ENCODE measurements around the gene HPX.

DNA sequence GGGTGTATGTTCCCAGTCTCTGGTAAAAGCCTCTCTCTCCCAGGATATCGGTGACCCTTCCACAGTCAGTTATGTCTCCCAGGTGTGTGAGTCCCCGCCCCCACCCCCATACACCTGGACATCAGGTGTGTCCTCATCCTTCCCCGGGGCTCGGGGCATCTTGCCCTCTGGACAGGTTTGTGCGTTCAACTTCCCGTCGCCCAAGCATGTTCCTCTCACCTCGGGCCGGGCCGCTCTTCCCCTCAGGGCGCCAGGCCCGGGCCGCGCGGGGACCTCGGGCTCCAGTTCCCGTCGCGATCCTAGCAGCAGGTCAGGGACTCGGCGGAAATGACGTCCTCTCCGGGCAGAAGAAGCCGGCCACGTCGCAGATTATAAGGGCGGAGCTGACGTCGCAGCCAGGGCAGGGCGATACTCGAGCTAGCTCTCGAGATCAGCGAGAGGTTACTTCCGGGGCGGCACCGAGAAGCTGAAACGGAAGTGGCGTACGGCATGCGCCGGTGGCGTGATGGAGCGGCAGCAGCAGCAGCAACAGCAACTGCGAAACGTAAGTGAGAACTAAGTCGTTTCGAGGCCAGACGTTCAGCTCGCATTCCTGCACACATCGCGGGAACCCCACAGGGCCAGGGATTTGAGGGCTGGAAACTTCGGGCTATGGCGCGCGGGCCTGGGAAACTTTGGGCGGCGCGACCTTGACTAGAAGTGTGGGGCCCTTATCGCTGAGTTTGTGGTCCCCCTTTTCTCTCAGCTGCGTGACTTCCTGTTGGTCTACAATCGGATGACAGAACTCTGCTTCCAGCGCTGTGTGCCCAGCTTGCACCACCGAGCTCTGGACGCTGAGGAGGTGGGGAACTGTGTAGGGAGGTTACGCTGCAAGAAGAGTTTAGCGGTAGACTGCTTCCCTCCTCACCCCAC lies 40.5 kb upstream of the HPX start, which contains the start of the genes ARFIP2 and TIMM10B:
- TF ChIP-seq, protein P1, sequence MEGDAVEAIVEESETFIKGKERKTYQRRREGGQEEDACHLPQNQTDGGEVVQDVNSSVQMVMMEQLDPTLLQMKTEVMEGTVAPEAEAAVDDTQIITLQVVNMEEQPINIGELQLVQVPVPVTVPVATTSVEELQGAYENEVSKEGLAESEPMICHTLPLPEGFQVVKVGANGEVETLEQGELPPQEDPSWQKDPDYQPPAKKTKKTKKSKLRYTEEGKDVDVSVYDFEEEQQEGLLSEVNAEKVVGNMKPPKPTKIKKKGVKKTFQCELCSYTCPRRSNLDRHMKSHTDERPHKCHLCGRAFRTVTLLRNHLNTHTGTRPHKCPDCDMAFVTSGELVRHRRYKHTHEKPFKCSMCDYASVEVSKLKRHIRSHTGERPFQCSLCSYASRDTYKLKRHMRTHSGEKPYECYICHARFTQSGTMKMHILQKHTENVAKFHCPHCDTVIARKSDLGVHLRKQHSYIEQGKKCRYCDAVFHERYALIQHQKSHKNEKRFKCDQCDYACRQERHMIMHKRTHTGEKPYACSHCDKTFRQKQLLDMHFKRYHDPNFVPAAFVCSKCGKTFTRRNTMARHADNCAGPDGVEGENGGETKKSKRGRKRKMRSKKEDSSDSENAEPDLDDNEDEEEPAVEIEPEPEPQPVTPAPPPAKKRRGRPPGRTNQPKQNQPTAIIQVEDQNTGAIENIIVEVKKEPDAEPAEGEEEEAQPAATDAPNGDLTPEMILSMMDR (IDR thresholded peaks at IDR 0.05; ENCODE audit: low read depth, low read length, missing input control) = no peak
- TF ChIP-seq YY1 (IDR thresholded peaks at IDR 0.05) (peak; percentile 74), FOXA1 (IDR thresholded peaks at IDR 0.05) (no peak), RAD21 (IDR thresholded peaks at IDR 0.05) (no peak), JUND (IDR thresholded peaks at IDR 0.05) (peak in 1 of 2 donors; percentile 57), SP1 (IDR thresholded peaks at IDR 0.05) (peak; percentile 81), GABPA (IDR thresholded peaks at IDR 0.05 in 1 of 2, conservative IDR thresholded peaks at IDR 0.05 in 1 of 2) (peak; percentile 96 to 100), NR2F2 (IDR thresholded peaks at IDR 0.05) (peak; percentile 76), FOXA2 (IDR thresholded peaks at IDR 0.05) (no peak)
- TF ChIP-seq, protein P2, sequence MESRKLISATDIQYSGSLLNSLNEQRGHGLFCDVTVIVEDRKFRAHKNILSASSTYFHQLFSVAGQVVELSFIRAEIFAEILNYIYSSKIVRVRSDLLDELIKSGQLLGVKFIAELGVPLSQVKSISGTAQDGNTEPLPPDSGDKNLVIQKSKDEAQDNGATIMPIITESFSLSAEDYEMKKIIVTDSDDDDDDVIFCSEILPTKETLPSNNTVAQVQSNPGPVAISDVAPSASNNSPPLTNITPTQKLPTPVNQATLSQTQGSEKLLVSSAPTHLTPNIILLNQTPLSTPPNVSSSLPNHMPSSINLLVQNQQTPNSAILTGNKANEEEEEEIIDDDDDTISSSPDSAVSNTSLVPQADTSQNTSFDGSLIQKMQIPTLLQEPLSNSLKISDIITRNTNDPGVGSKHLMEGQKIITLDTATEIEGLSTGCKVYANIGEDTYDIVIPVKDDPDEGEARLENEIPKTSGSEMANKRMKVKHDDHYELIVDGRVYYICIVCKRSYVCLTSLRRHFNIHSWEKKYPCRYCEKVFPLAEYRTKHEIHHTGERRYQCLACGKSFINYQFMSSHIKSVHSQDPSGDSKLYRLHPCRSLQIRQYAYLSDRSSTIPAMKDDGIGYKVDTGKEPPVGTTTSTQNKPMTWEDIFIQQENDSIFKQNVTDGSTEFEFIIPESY (IDR thresholded peaks at IDR 0.05) = peak; percentile 95
- TF ChIP-seq, protein P3, sequence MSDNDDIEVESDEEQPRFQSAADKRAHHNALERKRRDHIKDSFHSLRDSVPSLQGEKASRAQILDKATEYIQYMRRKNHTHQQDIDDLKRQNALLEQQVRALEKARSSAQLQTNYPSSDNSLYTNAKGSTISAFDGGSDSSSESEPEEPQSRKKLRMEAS (IDR thresholded peaks at IDR 0.05) = peak; percentile 71
- TF ChIP-seq, protein P4, sequence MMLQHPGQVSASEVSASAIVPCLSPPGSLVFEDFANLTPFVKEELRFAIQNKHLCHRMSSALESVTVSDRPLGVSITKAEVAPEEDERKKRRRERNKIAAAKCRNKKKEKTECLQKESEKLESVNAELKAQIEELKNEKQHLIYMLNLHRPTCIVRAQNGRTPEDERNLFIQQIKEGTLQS (IDR thresholded peaks at IDR 0.05) = no peak
- TF ChIP-seq, protein P5, sequence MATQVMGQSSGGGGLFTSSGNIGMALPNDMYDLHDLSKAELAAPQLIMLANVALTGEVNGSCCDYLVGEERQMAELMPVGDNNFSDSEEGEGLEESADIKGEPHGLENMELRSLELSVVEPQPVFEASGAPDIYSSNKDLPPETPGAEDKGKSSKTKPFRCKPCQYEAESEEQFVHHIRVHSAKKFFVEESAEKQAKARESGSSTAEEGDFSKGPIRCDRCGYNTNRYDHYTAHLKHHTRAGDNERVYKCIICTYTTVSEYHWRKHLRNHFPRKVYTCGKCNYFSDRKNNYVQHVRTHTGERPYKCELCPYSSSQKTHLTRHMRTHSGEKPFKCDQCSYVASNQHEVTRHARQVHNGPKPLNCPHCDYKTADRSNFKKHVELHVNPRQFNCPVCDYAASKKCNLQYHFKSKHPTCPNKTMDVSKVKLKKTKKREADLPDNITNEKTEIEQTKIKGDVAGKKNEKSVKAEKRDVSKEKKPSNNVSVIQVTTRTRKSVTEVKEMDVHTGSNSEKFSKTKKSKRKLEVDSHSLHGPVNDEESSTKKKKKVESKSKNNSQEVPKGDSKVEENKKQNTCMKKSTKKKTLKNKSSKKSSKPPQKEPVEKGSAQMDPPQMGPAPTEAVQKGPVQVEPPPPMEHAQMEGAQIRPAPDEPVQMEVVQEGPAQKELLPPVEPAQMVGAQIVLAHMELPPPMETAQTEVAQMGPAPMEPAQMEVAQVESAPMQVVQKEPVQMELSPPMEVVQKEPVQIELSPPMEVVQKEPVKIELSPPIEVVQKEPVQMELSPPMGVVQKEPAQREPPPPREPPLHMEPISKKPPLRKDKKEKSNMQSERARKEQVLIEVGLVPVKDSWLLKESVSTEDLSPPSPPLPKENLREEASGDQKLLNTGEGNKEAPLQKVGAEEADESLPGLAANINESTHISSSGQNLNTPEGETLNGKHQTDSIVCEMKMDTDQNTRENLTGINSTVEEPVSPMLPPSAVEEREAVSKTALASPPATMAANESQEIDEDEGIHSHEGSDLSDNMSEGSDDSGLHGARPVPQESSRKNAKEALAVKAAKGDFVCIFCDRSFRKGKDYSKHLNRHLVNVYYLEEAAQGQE (IDR thresholded peaks at IDR 0.05) = no peak

Data from liver (tissue), 3 donors.